Neutrophil (primary cell): Measurements from ENCODE around the gene STXBP4.

Experiments used
- H3K27ac ChIP-seq: fragments of 200-600 bp; sonication (generic); 2 replicates; pipeline ENCODE4 v1.5.1; 2016; ENCODE audit warnings: mild to moderate bottlenecking, moderate library complexity
- H3K27me3 ChIP-seq: fragments of 200-600 bp; sonication (generic); 2 replicates; pipeline ENCODE4 v1.6.0; 2016; ENCODE audit warnings: mild to moderate bottlenecking
- H3K36me3 ChIP-seq: fragments of 200-600 bp; sonication (generic); 2 replicates; pipeline ENCODE4 v1.5.1; 2017
- H3K4me1 ChIP-seq, 2 experiments: fragments of 200-600 bp in 1 of 2; sonication (generic) in 1 of 2; 1 replicate in 1 of 2; 2 replicates in 1 of 2; pipeline versions ENCODE4 v1.5.1 to v1.6.1; 2013 to 2016; ENCODE audit warnings: low read depth in 1 of 2, low read length in 1 of 2, mild to moderate bottlenecking in 1 of 2, moderate library complexity in 1 of 2; ENCODE audit not compliant: control insufficient read depth in 1 of 2, insufficient read depth in 1 of 2
- H3K4me3 ChIP-seq, 2 experiments: fragments of 200-600 bp in 1 of 2; sonication (generic) in 1 of 2; 1 replicate in 1 of 2; 2 replicates in 1 of 2; pipeline ENCODE4 v1.5.1; 2013 to 2016; ENCODE audit warnings: low read depth in 1 of 2, low read length in 1 of 2, mild to moderate bottlenecking in 1 of 2, moderate library complexity in 1 of 2
- H3K9me3 ChIP-seq: fragments of 200-600 bp; sonication (generic); 2 replicates; pipeline ENCODE4 v1.5.1; 2016
- TF ChIP-seq, protein P1 (sequence below): fragments of 200-600 bp; sonication (generic); IDR thresholded peaks from 2 replicates; pipeline ENCODE4 v1.5.1; 2016; ENCODE audit warnings: antibody characterized with exemption

The STXBP4 gene

DNA sequence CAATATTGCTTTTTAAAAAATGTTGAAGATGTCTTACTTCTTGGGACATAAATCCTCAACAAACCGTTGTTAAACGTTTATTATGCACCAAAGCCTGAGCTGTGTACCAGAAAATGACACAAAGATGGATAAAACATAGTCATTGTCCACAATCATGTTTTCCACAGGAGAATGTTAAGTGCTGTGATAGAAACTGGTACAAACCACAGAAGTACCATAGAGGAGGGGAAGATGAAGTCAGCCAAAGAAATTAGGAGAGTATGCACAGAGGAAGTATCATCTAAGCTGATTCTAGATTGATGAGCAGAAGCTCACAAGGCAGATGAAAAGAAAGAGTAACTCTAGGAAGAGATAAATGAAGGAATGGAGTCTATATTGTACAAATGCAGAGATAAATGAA, 153.5 kb downstream of the STXBP4 start:
- no peak overlapping the region for H3K27ac ChIP-seq
- H3K4me3 ChIP-seq = no peak overlapping the region
- no peaks in the 10 kb centered on the region for H3K9me3 ChIP-seq
- TF ChIP-seq, protein P1, sequence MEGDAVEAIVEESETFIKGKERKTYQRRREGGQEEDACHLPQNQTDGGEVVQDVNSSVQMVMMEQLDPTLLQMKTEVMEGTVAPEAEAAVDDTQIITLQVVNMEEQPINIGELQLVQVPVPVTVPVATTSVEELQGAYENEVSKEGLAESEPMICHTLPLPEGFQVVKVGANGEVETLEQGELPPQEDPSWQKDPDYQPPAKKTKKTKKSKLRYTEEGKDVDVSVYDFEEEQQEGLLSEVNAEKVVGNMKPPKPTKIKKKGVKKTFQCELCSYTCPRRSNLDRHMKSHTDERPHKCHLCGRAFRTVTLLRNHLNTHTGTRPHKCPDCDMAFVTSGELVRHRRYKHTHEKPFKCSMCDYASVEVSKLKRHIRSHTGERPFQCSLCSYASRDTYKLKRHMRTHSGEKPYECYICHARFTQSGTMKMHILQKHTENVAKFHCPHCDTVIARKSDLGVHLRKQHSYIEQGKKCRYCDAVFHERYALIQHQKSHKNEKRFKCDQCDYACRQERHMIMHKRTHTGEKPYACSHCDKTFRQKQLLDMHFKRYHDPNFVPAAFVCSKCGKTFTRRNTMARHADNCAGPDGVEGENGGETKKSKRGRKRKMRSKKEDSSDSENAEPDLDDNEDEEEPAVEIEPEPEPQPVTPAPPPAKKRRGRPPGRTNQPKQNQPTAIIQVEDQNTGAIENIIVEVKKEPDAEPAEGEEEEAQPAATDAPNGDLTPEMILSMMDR = no peak
- H3K27me3 ChIP-seq = no peaks in the 10 kb centered on the region
- H3K4me1 ChIP-seq = no peaks in the 10 kb centered on the region
- H3K36me3 ChIP-seq = no peaks in the 10 kb centered on the region

DNA sequence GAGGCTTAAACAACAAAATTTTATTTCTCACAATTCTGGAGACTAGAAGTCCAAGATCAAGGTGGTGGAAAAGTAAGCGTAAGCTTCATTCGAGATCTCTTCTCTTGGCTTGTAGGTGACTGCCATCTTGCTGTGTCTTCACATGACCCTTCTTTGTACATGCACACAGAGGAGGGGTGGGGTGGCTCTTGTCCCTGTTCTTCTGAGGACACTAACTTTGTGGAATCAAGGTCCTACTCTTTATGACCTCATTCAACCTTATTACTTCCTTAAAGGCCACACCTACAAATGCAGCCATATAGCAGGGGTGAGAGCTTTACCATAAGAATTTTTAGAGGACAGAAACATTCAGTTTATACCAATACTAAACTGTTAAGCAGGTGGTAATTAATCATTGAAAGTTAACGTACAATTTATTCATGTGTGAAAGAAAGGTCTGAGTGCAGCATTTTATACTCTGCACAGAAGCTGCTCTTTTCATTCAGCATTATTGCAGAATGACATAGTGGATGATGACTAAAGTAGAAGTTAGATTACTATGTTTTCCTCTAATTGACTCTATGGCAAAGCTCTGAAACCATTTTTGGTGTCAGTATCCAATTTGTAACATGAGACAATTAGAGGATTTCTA, 156.3 kb downstream of the STXBP4 start:
- no peaks in the 10 kb centered on the region for H3K36me3 ChIP-seq
- H3K9me3 ChIP-seq = no peaks in the 10 kb centered on the region
- H3K27ac ChIP-seq = no peak overlapping the region
- TF ChIP-seq, protein P1 = no peak
- H3K27me3 ChIP-seq = no peaks in the 10 kb centered on the region
- H3K4me1 ChIP-seq = no peaks in the 10 kb centered on the region
- no peak overlapping the region for H3K4me3 ChIP-seq

DNA sequence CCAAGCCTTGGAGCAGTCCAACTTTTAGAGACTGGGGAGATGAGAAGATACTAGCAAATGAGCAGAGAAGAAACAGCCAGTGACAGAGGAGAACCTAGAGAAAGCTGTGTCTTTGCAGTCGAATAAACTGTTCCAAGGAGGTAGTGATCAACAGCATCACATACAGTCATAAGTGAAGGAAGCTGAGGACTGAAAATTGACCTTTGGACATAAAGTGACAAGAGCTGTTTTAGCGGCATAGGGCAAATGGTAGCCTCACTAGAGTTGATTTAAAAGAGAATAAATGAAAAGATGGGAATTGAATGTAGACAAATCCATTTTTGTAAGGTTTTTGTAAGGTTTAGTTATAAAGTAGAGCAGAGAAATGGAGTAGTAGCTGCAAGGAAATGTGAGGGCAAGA, 165.0 kb downstream of the STXBP4 start:
- Histone ChIP-seq H3K4me1 (no peaks in the 10 kb centered on the region), H3K27ac (no peak overlapping the region), H3K36me3 (no peaks in the 10 kb centered on the region), H3K9me3 (no peaks in the 10 kb centered on the region), H3K27me3 (no peaks in the 10 kb centered on the region), H3K4me3 (no peak overlapping the region)
- TF ChIP-seq, protein P1 = no peak

DNA sequence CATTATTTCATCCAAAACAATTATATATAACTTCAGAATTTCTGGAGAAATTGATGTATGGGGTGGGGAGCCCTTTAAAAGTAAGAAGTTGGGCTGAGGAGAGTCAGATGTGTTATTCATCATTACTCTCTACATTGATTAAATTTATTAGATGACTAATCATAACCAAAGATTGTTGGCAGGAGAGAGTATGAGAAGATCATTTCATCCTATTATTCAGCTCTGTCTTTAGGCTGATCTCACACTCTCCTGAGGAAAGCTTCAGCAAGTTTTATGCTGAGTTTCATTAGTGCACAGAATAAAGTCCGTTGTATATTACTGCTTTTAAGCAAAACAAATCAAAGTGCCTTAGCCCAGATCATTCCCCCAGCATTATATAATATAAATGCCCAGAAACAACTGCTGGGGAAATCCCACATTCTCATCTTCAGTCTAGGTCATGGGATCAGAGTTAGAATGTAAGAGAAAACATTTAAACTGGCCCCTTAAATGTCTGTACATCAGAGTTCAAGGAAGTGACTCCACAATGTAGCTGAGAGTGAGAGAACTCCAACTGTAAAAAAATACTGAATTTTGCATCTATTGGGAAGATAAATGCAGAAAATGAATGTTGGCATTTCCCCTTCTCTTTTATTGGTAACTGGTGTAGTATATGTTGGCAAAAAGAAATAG, 166.1 kb downstream of the STXBP4 start:
- no peak overlapping the region for H3K4me3 ChIP-seq
- H3K4me1 ChIP-seq = no peaks in the 10 kb centered on the region
- TF ChIP-seq, protein P1 = no peak
- no peak overlapping the region for H3K27ac ChIP-seq
- H3K36me3 ChIP-seq = no peaks in the 10 kb centered on the region
- no peaks in the 10 kb centered on the region for H3K27me3 ChIP-seq
- H3K9me3 ChIP-seq = no peaks in the 10 kb centered on the region

DNA sequence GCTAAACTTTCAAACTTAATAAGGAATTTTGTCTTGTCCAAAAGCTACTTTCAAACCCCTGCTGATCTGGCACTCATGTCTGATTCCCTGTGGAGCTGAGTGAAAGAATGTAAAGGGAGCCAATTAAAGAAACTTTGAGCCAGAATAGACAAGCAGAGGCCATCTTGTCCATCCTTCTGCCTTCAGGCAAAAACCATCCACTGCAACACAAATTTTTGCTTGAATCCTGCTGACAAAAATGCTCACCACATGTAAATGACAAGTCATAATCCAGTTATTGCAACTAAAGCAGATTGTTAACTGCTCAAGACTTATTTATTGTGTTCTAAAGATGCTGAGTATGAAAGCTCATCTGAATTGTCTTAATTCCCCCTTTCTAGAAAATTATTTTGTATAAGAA, 172.2 kb downstream of the STXBP4 start:
- H3K9me3 ChIP-seq = no peaks in the 10 kb centered on the region
- TF ChIP-seq, protein P1 = no peak
- H3K36me3 ChIP-seq = no peaks in the 10 kb centered on the region
- H3K27me3 ChIP-seq = no peaks in the 10 kb centered on the region
- no peaks in the 10 kb centered on the region for H3K4me1 ChIP-seq
- no peak overlapping the region for H3K27ac ChIP-seq
- H3K4me3 ChIP-seq = no peak overlapping the region
